ENCODE measurements around the gene SLC39A3.

Gene SLC39A3

DNA sequence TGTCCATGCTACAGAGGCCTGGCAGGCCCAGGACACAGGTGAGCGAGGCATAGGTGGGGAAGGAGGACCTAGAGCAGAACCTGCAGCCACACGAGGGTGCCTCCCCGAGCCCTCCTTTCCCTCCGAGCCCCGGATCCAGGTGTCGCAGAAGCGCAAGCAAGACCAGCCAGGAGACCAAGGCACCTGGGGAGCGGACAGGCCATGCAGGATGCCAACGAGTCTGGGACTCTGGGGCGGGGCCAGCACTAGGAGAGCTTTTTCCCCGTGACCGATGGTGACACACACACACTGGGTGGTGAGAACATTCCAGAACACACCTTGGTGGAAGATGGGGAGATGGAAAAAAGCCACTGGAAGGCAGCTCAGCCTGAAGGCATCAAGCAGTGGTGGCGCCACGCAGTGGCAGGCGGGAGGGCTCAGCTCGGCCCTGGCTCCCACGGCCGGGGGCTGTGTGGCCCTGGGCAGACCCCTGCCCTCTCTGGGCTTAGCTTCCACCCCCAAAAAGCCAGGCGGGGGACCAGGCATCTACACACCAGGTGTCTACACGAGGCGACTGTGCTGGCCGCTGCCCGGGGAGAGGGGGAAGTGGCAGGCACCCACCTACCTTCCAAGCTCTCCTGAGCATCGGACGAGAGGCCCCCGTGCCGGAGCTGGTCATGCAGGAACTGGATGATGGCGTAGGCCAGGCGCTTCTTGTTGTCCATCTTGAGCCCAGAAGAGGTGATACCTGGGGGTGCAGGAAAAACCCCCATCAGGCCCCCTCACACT lies 28.7 kb upstream of the SLC39A3 start:
- no peak for DNase-seq

DNA sequence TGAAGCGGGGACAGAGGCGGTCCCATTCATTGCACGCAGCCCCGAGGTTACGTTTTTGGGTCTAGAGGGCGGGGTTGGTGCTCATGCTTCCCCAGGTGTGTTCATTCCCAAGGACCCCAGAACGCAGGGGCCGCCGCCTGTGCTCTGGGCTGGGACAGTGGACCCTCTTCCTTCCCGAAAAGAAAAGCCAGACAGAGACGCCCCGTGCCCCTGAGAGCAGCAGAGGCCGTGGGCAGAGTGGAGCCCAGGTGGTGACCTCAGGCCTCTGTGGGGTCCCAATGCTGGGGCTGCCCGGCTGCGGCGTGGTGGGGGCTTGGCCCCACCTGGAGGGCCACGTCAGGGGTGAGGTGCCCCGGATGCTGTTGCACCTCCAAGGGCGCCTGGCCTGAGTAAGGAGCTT lies 27.9 kb upstream of the SLC39A3 start:
- no peak for DNase-seq

DNA sequence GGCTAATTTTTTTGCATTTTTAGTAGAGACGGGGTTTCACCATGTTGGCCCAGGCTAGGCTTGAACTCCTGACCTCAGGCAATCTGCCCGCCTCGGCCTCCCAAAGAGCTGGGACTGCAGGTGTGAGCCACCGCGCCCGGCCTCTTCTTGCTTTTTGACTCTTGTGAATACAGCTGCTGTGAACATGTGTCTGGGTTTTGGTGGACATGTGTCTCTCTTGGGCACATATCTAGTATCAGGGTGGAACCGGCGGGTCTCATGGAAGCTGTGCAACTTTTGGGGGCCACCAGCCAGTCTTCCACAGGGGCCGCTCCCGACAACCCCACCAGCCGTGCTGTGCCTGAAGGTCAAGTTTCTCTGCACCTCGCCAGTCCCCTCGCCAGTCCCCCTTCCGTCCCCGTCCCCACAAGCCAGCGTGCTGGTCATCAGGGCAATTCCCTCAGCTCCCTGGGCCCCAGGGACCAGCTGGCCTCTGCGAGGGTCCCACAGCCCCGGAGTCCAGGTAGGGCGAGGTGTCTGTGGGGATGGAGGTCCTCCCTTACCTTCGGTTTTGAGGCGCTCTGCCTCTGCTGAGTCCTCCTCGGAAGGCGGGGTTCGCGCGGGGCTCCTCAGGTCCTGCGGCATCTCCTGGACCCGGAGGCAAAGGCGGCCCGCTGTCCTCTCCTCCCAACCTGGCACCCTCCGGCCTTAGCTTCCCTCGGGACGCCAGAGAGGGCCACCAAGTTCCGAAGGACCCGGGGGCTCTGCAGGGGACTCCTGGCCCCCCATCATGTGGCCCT lies 27.0 kb upstream of the SLC39A3 start:
- no peak for DNase-seq

DNA sequence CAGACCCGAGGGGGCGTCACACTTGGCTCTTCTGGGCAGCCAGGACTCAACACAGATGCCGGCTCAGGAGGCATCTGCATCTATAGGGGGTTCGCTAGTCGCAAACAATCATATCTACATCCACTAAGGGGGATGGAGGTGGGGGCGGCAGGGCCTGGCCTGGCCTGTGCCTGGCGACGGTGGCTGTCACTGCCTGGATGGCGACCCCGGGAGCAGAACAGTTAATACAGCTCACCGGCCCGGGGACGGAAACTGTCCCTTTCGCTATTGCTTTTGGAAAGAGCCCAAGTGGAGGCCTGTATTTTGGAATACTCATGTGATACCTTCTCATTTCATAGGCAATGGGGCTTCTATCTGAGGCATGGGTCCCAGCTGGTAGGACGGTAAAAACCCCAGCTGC lies 25.6 kb upstream of the SLC39A3 start:
- DNase-seq, result no peak

DNA sequence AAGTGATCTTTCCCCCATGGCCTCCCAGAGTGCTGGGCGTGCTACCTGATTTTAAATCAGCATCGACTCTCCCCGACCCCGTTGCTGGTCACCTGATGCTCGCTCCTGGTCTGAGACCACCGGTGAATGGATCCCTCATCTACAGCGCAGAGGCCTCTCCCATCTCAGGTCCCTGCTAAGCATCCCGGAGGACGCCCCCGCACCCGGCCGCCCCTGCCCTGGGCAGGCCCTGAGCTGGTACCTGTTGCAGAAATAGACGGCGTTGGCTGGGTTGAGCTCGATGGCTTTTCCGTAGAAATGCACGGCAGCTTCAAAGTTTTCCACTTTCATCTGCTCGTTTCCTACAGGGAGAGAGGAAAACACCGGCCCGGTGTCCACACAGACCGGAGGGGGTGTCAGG lies 25.1 kb upstream of the SLC39A3 start:
- DNase-seq, result no peak

DNA sequence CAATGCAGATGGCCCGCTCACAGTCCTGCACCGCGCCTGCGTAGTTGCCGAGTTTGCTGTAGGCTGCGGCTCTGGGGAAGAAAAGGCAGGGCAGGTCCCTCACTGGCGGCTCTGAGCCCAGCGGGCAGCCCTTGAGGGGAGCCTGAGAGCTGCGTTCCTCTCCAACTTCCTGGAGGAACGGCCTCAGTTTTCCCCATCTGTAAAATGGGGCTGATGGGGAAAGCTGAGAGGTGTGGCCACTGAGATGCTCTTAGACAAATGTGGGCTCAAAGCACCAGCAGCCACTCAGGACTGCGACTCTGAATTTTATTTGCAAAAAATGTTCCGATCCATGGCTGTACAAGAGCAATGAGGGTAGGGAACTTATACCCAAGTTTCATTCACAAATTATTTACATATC lies 23.9 kb upstream of the SLC39A3 start:
- no peak for DNase-seq

DNA sequence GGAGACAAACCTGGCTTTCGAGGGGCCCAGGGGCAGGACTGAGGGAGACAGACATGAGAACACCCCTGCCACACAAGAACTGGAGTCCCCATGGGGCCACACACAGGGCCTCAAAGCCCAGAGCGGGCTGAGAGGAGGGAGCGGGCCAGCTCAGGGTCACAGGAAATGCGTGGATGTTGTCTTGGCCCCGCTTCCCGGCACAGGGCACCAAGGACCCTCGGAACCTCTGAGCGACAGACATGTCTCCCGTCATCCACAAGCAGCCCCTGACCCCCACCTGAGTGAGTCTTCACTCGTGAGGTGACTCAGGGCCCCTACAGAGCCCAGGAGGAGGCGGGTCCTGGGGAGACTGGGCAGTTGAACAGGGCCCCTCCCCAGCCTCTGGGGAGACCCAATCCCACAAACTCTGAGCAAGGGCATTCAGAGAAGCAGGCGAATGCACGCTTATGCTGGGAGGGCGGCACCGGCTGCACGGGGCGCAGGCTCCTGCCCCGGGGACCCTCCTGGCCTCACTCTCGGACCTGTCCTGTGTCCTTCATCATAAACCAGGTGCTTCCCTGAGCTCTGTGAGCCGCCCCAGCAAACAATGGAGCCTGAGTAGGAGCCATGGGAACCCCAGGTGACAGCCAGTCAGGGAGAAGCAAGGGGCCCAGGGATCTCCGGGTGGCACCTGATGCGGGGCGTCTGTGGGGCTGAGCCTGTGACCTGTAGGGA lies 23.1 kb upstream of the SLC39A3 start:
- no peak for DNase-seq

DNA sequence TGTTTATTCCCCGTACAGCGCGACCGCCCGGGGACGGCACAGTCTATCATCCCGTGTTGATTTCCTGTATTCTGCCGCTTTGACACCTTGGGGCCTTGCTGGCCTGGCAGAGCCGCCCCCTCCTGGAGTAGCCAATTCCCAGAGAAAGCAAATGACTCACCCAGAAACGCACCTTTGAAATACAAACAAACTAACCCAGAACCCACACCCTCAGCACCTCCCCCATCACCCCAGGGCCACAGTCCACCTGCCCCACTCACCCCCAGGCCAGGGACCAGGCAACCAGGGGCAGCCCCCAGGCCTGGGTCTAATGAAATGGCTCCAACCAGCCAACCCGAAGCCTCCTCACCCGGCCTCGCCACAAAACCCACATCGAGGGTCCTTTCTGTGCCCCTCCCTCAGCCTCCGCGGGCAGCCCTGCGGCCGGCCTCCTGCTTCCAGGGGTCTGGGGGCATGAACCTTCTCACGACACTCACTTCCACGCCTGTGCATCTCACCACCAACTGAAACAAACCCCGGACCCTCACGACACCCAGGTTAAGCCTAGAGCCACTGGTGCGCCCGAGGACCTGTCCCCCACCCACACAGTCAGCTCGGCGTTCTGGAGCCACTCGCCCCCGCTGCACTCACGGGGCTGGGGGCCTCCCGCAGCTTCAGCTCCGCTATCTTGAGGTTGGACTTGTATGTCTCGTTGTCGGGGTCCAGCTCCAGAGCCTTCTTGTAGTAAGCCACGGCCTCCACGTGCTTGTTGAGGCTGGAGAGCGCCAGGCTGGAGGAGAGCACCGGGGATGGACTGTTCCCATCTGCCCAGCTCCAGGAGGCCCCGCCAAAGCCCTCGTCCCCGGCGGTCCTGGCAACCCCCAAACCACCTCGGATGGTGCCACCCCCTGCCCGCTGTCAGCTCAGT lies 22.3 kb upstream of the SLC39A3 start:
- no peak for DNase-seq

GRCh38 chr19:2761309-2761677 lies 21.5 kb upstream of the SLC39A3 start:
- no peak for DNase-seq

DNA sequence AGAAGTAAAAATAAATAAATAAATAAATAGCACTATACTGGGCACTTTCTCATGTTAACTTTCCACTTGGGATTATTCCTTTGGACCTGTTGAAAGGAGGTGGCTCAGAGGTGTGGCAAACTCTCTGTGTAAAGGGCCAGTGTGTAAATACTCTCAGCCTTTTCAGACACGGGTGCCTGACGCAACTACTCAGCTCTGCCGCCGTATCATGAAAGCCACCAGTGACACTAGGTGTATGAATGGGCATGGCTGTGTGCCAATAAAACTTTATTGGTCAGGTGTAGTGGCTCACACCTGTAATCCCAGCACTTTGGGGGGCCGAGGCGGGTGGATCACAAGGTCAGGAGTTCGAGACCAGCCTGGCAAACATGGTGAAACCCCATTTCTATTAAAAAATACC lies 20.1 kb upstream of the SLC39A3 start:
- DNase-seq, result no peak

GRCh38 chr19:2759362-2759761 lies 19.5 kb upstream of the SLC39A3 start:
- DNase-seq, result no peak

- no peak for DNase-seq
Observed at GRCh38 chr19:2758601-2759313, 18.9 kb upstream of the SLC39A3 start.

GRCh38 chr19:2756921-2757881 lies 17.4 kb upstream of the SLC39A3 start:
- no peak for DNase-seq

GRCh38 chr19:2756477-2756876 lies 16.7 kb upstream of the SLC39A3 start:
- DNase-seq, result no peak

DNA sequence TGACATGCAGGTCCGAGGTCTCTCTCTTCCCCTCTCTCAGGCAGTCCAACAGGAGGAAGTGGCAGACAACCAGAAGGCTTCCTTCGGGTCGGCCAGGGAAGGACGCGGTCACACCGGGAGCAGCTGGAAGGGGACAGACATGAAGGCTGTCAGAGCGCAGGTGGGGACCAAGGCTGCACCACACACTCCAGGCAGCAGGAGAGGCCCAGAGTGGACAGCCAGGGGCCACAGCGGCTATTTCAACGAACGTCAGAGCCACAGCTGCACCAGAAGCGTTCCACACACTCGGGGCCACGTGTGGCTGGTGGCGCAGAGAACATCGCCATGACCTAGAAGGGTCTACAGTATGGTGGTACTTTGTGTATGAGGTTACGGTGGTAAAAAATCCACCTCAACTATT lies 16.0 kb upstream of the SLC39A3 start:
- DNase-seq, result no peak

- DNase-seq, result no peak
Observed at GRCh38 chr19:2755448-2755705, 15.6 kb upstream of the SLC39A3 start.

GRCh38 chr19:2754659-2755447 lies 15.0 kb upstream of the SLC39A3 start:
- no peak for DNase-seq

DNA sequence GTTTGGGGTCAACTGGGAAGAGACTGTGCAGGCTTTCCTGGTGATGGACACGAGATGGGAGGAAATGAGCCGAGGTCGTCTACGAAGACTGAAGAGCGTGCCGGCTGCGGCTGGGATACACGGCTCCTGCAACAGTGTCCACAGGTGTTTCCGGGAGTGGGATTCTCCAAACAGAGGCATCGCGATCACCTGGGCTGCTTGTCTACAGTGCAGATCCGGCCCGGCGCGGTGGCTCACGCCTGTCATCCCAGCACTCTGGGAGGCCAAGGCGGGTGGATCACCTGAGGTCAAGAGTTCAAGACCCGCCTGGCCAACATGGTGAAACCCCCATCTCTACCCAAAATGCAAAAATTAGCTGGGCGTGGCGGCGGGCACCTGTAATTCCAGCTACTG lies 11.6 kb upstream of the SLC39A3 start:
- no peak for DNase-seq

DNA sequence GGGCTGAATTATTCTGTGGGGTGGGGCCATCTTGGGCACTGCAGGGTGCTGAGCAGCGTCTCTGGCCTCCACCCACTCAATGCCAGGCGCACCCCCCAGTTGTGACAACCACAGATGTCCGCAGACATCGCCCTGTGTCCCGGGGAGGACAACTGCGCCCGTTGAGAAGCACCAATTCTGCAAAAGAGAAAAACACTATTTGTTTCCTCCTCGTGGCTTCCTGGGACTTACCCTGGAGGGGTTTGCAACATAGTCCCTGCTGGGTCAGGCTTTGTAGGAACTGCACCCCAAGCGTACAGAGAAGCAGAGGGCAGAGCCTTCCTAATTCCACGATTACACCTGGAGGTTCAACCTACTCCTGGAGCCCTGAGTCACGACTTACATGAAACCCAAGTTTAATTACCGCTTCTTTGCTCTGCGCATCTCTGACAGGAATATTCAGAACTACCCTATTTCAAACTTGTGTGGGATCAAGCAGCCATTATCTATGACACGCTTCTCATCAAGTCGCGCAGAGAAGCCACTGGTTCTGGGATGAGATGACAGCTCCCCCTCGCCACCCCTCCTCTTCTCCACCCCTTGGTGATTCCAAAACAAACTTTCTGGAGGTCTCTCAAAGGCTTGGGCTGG lies 11.1 kb upstream of the SLC39A3 start:
- no peak for DNase-seq

DNA sequence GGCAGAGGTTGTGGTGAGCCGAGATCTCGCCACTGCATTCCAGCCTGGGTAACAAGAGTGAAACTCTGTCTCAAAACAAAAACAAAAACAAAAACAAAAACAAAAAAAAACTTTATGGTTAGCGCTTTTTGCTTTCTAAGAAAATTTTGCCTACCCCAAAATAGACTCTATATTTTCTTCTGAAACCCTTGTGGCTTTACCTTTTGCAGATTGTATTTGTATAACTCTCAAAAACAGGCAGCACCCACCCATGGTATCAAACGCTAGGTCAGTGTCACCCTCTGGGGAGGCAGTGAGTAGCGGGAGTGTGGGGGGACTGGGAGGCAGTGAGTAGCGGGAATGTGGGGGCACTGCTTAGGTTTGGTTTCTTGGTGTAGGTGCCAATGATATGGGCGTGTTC lies 7.5 kb upstream of the SLC39A3 start:
- no peak for DNase-seq

All from CD4-positive, alpha-beta T cell treated with Interleukin-17A for 4 hours (primary cell).